Measurements from ENCODE around the gene RECK. TPM values are rescaled to one million over a fixed set of nuclear protein-coding genes. Genes with fewer than 3 reads are reported as not detected.

The RECK gene
- total and polyA plus RNA-seq, 8 donors: 18.5 to 23.7 (median 22.6) TPM

DNA sequence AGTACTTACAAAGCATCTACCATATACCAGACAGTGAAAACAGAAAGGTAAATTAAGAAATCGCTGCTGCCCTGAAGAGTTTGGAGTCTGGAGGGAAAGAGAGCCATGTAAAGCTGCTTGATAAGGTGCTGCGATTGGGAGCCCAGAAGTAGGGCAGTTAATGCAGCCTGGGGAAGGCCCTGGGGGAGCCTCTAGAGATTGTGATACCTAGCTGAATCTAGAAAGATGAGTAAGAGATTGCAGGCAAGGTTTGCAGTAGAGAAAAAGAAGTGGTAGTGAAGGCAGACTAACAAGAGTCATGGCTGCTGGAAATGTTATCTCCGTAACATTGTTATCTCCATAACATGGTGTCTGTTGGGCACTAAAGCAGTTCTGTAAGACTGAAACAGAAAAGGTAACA lies 75.8 kb downstream of the RECK start:
- ATAC-seq (no peak), DNase-seq (no peak)
- TF ChIP-seq, protein P1, sequence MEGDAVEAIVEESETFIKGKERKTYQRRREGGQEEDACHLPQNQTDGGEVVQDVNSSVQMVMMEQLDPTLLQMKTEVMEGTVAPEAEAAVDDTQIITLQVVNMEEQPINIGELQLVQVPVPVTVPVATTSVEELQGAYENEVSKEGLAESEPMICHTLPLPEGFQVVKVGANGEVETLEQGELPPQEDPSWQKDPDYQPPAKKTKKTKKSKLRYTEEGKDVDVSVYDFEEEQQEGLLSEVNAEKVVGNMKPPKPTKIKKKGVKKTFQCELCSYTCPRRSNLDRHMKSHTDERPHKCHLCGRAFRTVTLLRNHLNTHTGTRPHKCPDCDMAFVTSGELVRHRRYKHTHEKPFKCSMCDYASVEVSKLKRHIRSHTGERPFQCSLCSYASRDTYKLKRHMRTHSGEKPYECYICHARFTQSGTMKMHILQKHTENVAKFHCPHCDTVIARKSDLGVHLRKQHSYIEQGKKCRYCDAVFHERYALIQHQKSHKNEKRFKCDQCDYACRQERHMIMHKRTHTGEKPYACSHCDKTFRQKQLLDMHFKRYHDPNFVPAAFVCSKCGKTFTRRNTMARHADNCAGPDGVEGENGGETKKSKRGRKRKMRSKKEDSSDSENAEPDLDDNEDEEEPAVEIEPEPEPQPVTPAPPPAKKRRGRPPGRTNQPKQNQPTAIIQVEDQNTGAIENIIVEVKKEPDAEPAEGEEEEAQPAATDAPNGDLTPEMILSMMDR (IDR thresholded peaks at IDR 0.05): no peak
- no peak overlapping the region for H3K27ac ChIP-seq
- no peaks in the 10 kb centered on the region for H3K27me3 ChIP-seq
- H3K9me3 ChIP-seq: no peaks in the 10 kb centered on the region
- no peaks in the 10 kb centered on the region for H3K36me3 ChIP-seq
- no peaks in the 10 kb centered on the region for H3K4me1 ChIP-seq
- no peak overlapping the region for H3K4me3 ChIP-seq
- intact Hi-C loops (cut with DNase I): no loop called here

DNA sequence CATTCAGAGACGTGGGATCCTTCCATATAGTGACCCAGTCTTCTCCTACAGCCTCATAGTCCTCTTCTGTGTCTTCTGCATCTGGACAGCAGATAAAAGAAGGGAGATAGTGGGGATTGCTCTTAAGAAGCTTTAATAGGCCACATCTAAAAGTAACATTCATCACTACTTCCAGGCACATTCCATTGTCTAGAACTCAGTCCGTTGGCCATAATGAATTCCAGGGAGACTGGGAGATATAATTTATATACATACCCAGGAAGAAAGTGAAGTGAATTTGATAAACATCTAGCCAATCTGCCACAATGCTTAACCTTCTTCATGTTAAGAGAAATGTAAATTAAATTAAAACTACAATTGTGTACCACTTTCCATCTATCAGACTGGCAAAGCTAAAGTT lies 77.3 kb downstream of the RECK start:
- no peaks in the 10 kb centered on the region for H3K9me3 ChIP-seq
- intact Hi-C loops (cut with DNase I): no loop called here
- no peaks in the 10 kb centered on the region for H3K4me1 ChIP-seq
- TF ChIP-seq, protein P1 (IDR thresholded peaks at IDR 0.05): no peak
- no peak for ATAC-seq
- no peak overlapping the region for H3K4me3 ChIP-seq
- no peak overlapping the region for H3K27ac ChIP-seq
- DNase-seq: no peak
- no peaks in the 10 kb centered on the region for H3K27me3 ChIP-seq
- H3K36me3 ChIP-seq: no peaks in the 10 kb centered on the region

DNA sequence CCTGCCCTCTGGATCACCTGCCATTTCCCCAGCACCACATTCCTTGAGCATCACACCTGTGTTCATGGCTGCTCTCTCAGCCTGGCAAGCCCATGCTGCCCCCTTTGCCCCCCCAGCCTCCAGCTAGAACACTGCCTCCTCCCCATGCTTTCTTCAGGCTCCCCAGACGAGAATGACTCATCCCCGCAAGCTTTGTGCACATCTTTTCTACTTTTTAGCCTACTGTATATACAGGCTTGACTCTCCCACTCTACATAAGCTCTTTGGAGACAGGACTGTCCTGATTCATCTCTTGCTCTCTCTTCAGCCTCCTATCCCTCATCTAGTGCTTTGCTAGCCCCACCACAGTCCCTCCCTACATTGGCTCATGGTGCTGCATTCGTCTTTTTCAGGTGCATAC lies 79.9 kb downstream of the RECK start:
- Histone ChIP-seq H3K27me3 (no peaks in the 10 kb centered on the region), H3K36me3 (peaks cover 0 to 5% of the 10 kb centered on the region in 2 donors), H3K4me3 (no peak overlapping the region), H3K27ac (no peak overlapping the region), H3K9me3 (no peaks in the 10 kb centered on the region), H3K4me1 (no peaks in the 10 kb centered on the region)
- ATAC-seq (no peak), DNase-seq (no peak)
- intact Hi-C loops (cut with DNase I): no loop called here
- TF ChIP-seq, protein P1 (IDR thresholded peaks at IDR 0.05): no peak

DNA sequence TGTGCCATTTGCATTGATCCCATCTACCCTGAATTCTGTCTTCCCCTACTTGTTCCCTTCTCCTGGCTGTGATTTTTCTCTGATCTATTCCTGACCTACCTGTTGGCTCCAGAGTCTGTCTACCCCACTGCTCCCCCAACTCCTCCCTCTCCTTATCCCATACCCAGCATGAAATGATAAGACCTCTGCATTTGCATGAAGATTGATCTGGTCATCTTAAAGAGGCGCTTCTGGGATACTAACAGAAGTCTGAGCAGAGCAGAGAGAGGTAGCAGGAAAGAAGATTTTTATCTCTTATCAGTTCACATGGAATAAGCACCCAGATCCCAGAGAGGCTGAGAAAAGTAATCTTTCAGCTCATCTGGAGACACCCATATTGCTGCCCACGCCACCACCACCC lies 81.5 kb downstream of the RECK start:
- Histone ChIP-seq H3K4me1 (peaks cover 0 to 3% of the 10 kb centered on the region in 2 donors), H3K27me3 (no peaks in the 10 kb centered on the region), H3K27ac (no peak overlapping the region), H3K36me3 (peaks cover 0 to 6% of the 10 kb centered on the region in 2 donors), H3K9me3 (no peaks in the 10 kb centered on the region), H3K4me3 (no peak overlapping the region)
- intact Hi-C loops (cut with DNase I): no loop called here
- TF ChIP-seq, protein P1 (IDR thresholded peaks at IDR 0.05): no peak
- no peak for DNase-seq
- ATAC-seq: no peak

DNA sequence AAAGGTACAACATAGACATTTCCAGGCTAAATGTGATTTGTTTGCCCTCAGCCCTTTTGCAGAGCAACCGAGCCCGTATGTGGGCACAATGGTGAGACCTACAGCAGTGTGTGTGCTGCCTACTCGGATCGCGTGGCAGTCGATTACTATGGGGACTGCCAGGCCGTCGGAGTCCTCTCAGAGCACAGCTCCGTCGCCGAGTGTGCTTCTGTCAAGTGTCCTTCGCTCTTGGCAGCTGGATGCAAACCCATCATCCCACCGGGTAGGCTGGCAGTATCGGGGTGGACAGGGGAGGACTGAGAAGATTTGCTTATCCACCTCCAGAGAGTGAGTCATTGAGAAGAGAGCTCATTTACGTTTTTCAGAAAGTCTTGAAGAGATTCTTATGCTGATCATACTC lies 82.0 kb downstream of the RECK start:
- peaks cover 0 to 6% of the 10 kb centered on the region in 2 donors for H3K36me3 ChIP-seq
- ATAC-seq (peak; percentile 93), DNase-seq (peak in 2 of 4 donors; percentile 39 to 77)
- intact Hi-C loops (cut with DNase I): no loop called here
- no peaks in the 10 kb centered on the region for H3K27me3 ChIP-seq
- H3K4me1 ChIP-seq: peaks cover 0 to 8% of the 10 kb centered on the region in 2 donors
- TF ChIP-seq, protein P1 (IDR thresholded peaks at IDR 0.05): no peak
- H3K9me3 ChIP-seq: no peaks in the 10 kb centered on the region
- no peak overlapping the region for H3K27ac ChIP-seq
- no peak overlapping the region for H3K4me3 ChIP-seq

All from left lung (tissue), 10 donors.